Ishikawa (cell line): ENCODE results near the gene PRIMA1.

Experiments used
- CEBPB ChIP-seq: IDR thresholded peaks from 2 replicates; pipeline ENCODE4 v1.6.1; 2012
- CREB1 ChIP-seq: IDR thresholded peaks from 2 replicates; pipeline ENCODE4 v1.6.1; 2012; ENCODE audit warnings: low read depth
- EGR1 ChIP-seq: IDR thresholded peaks from 2 replicates; pipeline ENCODE4 v1.6.1; 2012
- EP300 ChIP-seq: IDR thresholded peaks from 2 replicates; pipeline ENCODE4 v1.6.1; 2012; ENCODE audit warnings: borderline replicate concordance
- FOXM1 ChIP-seq: IDR thresholded peaks from 2 replicates; pipeline ENCODE4 v1.6.1; 2012; ENCODE audit warnings: low read depth, borderline replicate concordance
- NFIC ChIP-seq: IDR thresholded peaks from 2 replicates; pipeline ENCODE4 v1.6.1; 2012
- RAD21 ChIP-seq: IDR thresholded peaks from 2 replicates; pipeline ENCODE4 v1.6.1; 2012; ENCODE audit warnings: low read depth
- TAF1 ChIP-seq: IDR thresholded peaks from 2 replicates; pipeline ENCODE4 v1.6.1; 2012; ENCODE audit warnings: low read depth, mild to moderate bottlenecking
- TCF12 ChIP-seq: IDR thresholded peaks from 2 replicates; pipeline ENCODE4 v1.6.1; 2012; ENCODE audit warnings: low read depth
- TEAD4 ChIP-seq: IDR thresholded peaks from 2 replicates; pipeline ENCODE4 v1.6.1; 2012
- YY1 ChIP-seq: IDR thresholded peaks from 2 replicates; pipeline ENCODE4 v1.6.1; 2012; ENCODE audit warnings: low read depth
- ZBTB7A ChIP-seq: IDR thresholded peaks from 2 replicates; pipeline ENCODE4 v1.6.1; 2012; ENCODE audit warnings: low read depth
- TF ChIP-seq, protein P1 (sequence below): IDR thresholded peaks from 2 replicates; pipeline ENCODE4 v1.6.1; 2012
- TF ChIP-seq, protein P2 (sequence below): IDR thresholded peaks from 2 replicates; pipeline ENCODE4 v1.6.1; 2012; ENCODE audit warnings: low read depth, mild to moderate bottlenecking
- TF ChIP-seq, protein P3 (sequence below): IDR thresholded peaks from 2 replicates; pipeline ENCODE4 v1.6.1; 2012

The PRIMA1 gene

DNA sequence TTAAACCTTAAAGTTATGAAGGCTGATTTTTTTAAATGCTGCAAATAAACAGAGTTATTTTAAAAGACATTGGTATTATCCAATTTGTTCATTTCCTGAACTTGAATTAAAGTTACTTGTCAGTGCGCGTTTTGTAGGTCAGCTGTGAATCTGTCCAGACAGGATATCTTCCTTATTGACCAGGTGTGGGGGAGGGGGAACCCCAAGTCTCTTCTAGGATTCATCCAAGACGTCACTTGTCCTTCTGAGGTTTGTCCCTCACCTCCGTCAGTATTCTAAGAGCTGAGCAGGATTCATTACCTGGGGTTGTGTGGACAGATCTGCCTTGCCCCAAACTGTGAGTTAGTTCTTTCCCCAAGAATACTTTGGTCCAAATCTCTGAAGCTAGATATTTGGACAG, 8.8 kb upstream of the PRIMA1 start:
- TF ChIP-seq, protein P1, sequence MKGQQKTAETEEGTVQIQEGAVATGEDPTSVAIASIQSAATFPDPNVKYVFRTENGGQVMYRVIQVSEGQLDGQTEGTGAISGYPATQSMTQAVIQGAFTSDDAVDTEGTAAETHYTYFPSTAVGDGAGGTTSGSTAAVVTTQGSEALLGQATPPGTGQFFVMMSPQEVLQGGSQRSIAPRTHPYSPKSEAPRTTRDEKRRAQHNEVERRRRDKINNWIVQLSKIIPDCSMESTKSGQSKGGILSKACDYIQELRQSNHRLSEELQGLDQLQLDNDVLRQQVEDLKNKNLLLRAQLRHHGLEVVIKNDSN: no peak
- TF ChIP-seq NFIC (no peak), YY1 (no peak), CEBPB (no peak), TCF12 (no peak), TEAD4 (no peak)
- TF ChIP-seq, protein P2, sequence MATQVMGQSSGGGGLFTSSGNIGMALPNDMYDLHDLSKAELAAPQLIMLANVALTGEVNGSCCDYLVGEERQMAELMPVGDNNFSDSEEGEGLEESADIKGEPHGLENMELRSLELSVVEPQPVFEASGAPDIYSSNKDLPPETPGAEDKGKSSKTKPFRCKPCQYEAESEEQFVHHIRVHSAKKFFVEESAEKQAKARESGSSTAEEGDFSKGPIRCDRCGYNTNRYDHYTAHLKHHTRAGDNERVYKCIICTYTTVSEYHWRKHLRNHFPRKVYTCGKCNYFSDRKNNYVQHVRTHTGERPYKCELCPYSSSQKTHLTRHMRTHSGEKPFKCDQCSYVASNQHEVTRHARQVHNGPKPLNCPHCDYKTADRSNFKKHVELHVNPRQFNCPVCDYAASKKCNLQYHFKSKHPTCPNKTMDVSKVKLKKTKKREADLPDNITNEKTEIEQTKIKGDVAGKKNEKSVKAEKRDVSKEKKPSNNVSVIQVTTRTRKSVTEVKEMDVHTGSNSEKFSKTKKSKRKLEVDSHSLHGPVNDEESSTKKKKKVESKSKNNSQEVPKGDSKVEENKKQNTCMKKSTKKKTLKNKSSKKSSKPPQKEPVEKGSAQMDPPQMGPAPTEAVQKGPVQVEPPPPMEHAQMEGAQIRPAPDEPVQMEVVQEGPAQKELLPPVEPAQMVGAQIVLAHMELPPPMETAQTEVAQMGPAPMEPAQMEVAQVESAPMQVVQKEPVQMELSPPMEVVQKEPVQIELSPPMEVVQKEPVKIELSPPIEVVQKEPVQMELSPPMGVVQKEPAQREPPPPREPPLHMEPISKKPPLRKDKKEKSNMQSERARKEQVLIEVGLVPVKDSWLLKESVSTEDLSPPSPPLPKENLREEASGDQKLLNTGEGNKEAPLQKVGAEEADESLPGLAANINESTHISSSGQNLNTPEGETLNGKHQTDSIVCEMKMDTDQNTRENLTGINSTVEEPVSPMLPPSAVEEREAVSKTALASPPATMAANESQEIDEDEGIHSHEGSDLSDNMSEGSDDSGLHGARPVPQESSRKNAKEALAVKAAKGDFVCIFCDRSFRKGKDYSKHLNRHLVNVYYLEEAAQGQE: no peak
- TF ChIP-seq, protein P3, sequence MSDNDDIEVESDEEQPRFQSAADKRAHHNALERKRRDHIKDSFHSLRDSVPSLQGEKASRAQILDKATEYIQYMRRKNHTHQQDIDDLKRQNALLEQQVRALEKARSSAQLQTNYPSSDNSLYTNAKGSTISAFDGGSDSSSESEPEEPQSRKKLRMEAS: no peak

DNA sequence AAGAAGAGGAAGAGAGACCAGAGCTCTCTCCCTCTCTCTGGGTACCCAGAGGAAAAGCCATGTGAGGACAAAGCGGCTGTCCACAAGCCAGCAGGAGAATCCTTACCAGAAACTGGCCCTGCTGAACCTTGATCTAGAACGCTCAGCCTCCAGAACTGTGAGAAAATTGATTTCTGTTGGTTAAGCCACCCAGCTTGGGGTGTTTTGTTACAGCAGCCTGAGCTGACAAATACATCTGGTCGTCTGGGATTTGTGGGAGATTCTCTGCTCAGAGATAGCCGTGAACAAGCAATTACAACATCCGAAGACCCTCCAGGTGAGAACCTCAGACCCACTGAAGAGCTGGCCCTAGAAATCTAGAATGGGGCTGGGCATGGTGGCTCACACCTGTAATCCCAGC, 6.5 kb upstream of the PRIMA1 start:
- TF ChIP-seq FOXM1 (no peak), NFIC (no peak), EP300 (no peak), TAF1 (no peak), CEBPB (no peak), RAD21 (no peak), TEAD4 (no peak), CREB1 (no peak), TCF12 (no peak), ZBTB7A (no peak), EGR1 (no peak), YY1 (no peak)
- TF ChIP-seq, protein P2: no peak
- TF ChIP-seq, protein P1: no peak
- TF ChIP-seq, protein P3: no peak

DNA sequence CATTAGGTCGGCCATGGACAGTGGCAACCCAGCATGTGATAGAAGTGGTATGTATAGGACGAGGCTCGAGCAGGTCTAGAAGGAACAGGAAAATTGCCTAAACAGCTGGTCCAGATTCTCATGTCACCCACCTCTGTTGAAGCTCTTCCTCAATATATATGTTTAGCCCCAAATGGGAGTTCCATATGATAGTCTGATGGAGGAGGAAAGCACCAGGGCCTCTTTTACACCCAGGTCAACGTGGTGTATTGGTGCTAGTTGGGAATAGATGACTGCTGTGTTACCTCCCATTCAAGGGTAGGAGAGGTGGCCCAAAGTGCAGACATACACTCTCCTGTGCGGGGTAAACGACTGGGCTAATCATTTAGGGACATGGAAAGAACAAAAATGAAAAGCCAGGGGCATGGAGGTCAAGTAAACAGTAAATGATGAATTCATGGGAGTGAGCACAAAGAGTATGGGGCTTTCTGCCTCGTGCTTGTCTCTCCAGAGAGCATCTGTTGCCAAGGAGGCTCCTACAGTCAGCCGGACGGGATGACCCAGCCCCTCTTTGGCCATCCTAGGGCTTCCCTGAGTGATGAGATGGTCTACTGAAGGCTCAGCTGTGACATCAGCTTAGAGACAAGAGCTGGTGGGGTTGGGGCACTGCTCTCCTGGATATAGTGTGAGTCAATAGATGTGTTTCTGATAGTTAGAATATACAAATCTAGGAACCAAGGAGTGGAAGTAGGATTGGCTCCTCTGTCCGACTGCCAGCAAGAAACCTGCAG, 5.5 kb upstream of the PRIMA1 start:
- TF ChIP-seq CREB1 (no peak), RAD21 (no peak)

DNA sequence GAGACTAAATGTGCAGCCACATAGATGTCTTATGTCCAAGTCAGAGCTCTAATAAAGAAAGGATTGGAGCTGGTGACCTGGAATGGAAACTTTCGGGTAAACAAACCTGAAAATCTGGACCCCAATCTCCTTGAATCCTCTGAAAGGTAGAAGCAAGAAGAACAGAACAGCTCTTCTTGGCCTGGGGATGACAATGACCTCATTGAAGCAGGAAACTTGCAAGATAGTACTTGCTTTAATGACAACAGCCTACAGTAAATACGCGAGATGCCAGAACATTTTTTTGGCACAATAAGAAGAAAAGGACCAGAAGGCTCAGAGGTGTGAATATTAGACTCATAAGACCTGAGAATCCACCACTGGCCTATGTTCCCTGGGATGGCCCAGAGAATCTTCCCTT, 4.1 kb upstream of the PRIMA1 start:
- TF ChIP-seq, protein P1: no peak
- no peak for TF ChIP-seq EGR1
- TF ChIP-seq CREB1: no peak
- TF ChIP-seq TEAD4: no peak
- TF ChIP-seq NFIC: no peak
- TF ChIP-seq EP300: no peak
- no peak for TF ChIP-seq TAF1

DNA sequence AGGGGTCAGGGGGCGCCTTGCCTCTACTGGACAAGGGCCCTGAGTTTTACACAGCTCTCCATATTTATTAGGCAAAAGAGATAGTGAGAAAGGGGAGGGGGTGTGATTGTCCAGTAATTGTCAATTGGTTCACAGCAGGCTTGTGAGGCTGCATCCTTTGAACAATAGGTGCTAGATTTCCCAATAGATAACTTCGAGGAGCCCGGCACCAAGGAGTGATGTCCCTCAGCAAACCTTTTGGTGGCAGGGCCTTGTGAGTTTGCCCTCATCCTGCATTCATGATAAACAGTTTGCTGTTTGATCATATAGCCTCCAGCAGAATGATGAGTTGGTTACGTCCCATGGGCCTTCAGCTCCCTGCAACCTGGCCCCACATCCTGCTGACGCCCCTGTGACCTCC, 2.7 kb upstream of the PRIMA1 start:
- TF ChIP-seq EP300 (no peak), TEAD4 (no peak), TCF12 (no peak), CREB1 (no peak)

DNA sequence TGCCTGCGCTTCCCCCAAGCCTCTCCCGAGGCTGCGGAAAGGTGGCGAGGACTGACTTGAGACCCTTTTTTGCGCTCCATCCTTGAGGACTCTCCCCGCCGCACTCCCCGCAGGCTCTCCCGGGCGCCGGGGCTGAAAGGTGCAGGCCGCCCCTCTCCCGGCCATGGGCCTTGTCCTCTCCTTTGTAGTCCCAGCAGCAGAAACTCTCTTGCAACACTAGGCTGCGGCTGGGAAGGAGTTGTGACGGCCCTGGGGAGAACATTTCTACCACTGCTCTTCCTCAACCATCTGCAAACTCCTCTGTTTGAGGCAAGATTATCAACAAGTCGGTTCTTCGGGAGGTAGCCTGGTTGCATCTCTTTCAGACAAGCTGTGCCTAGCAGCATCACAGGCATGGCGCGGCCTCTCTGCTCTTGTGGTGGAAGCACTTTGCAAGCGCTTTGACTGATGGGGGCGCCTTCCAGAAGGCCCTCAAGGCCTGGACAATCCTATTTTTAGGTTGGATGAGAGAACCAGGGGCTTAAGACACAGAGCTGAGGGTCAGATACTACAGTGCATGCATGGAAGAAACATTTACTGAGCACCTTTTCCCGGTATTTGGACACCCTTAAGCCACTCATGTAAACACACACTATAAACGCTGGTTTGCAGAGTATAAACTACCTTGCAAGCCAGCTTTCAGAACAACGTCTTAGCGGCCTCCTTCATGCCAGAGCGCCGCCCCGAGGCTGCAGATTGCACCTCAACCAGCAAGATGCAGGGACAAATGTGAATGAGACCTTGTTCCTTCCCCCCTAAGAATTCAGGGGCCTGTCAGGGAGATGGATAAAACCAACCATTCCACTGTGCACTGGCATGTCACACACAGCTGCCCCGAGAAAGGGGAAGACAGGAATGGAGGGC, 1.2 kb upstream of the PRIMA1 start:
- no peak for TF ChIP-seq EGR1
- TF ChIP-seq RAD21: peak; percentile 17; the same call in 1 of the 2 replicates
- no peak for TF ChIP-seq TCF12
